Testis (tissue), 2 donors: ENCODE results near the gene RHBDD3.

Experiments
- POLR2A ChIP-seq: fragments of 450-650 bp; IDR thresholded peaks from one replicate; pipeline ENCODE4 v1.6.1; 2017; ENCODE audit warnings: antibody characterized with exemption, mild to moderate bottlenecking, moderate library complexity
- TF ChIP-seq, protein P1 (sequence below), 3 experiments: fragments of 450-650 bp in 2 of 3; fragments of 200-600 bp in 1 of 3; sonication (generic) in 1 of 3; IDR thresholded peaks; one replicate each; pipeline ENCODE4 v1.5.1; 2016 to 2019; ENCODE audit warnings: antibody characterized with exemption in 3 of 3, mild to moderate bottlenecking in 2 of 3, moderate library complexity in 1 of 3

DNA sequence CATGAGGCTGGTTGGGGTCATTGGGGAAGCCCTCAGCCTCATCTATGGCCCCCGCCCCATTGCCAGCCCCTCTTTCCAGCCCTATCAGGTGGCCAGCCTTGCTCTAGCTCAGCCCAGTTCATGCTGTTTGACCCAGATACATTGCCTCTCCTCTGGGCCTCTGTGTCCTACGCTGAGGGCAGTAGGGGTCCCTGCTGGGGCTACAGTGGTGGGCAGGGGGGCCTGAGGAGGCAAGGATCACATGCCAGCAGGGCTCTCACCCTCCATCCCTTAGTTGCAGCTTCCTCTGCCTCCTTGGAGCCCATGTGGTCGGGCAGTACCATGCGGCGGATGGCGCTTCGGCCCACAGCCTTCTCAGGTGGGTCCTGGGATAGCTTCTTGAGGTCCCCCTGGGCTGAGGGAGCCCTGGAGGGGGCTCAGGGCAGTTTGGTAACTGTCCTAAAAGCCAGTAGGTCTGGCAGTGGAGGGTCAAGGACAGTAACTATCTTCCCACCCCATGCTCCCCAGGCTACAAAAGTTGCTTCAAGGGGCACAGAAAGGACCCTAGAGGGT lies 42.8 kb downstream of the RHBDD3 start:
- TF ChIP-seq, protein P1, sequence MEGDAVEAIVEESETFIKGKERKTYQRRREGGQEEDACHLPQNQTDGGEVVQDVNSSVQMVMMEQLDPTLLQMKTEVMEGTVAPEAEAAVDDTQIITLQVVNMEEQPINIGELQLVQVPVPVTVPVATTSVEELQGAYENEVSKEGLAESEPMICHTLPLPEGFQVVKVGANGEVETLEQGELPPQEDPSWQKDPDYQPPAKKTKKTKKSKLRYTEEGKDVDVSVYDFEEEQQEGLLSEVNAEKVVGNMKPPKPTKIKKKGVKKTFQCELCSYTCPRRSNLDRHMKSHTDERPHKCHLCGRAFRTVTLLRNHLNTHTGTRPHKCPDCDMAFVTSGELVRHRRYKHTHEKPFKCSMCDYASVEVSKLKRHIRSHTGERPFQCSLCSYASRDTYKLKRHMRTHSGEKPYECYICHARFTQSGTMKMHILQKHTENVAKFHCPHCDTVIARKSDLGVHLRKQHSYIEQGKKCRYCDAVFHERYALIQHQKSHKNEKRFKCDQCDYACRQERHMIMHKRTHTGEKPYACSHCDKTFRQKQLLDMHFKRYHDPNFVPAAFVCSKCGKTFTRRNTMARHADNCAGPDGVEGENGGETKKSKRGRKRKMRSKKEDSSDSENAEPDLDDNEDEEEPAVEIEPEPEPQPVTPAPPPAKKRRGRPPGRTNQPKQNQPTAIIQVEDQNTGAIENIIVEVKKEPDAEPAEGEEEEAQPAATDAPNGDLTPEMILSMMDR (IDR thresholded peaks at IDR 0.05): no peak
- no peak for TF ChIP-seq POLR2A
